Measurements from ENCODE around the gene EPHB3. TPM values are rescaled to one million over a fixed set of nuclear protein-coding genes. Genes with fewer than 3 reads are reported as not detected.

The EPHB3 gene
- 33.7 TPM for total RNA-seq

GRCh38 chr3:184561061-184561912, at the start of gene EPHB3:
TSS of gene EPHB3 (plus strand) at chr3:184561785. CDS start at chr3:184562236, 451 bp downstream.
- peak; percentile 100 for DNase-seq

GRCh38 chr3:184512621-184513020, 49.0 kb upstream of the EPHB3 start:
- no peak for DNase-seq

GRCh38 chr3:184513276-184514170, 48.1 kb upstream of the EPHB3 start:
- DNase-seq, result peak; percentile 92

GRCh38 chr3:184514171-184514490, 47.5 kb upstream of the EPHB3 start:
- no peak for DNase-seq

GRCh38 chr3:184523825-184524615, 37.6 kb upstream of the EPHB3 start:
- DNase-seq, result peak; percentile 22

GRCh38 chr3:184524981-184525336, 36.6 kb upstream of the EPHB3 start:
- DNase-seq, result peak; percentile 29

GRCh38 chr3:184525337-184526087, 36.1 kb upstream of the EPHB3 start:
- peak; percentile 13 for DNase-seq

- DNase-seq, result no peak
Measured at GRCh38 chr3:184526088-184526433, 35.5 kb upstream of the EPHB3 start.

GRCh38 chr3:184531626-184532280, 29.8 kb upstream of the EPHB3 start:
- DNase-seq, result no peak

- DNase-seq, result peak; percentile 44
Measured at GRCh38 chr3:184532940-184533732, 28.4 kb upstream of the EPHB3 start.

GRCh38 chr3:184537885-184538665, 23.5 kb upstream of the EPHB3 start:
- no peak for DNase-seq

GRCh38 chr3:184538666-184539431, 22.7 kb upstream of the EPHB3 start:
- DNase-seq, result no peak

- no peak for DNase-seq
Measured at GRCh38 chr3:184539801-184540435, 21.7 kb upstream of the EPHB3 start.

- peak; percentile 75 for DNase-seq
Measured at GRCh38 chr3:184540777-184541681, 20.6 kb upstream of the EPHB3 start.

- DNase-seq, result no peak
Measured at GRCh38 chr3:184541886-184542562, 19.6 kb upstream of the EPHB3 start.

GRCh38 chr3:184542577-184542976, 19.0 kb upstream of the EPHB3 start:
- no peak for DNase-seq

GRCh38 chr3:184543256-184543655, 18.3 kb upstream of the EPHB3 start:
- DNase-seq, result no peak
